HG02763 (cell line): ENCODE measurements around the gene LHFPL6.

Experiments
- ATAC-seq: cut with Tn5 transposase; IDR thresholded peaks from one replicate; pipeline ENCODE4 v1.9.1; 2021; ENCODE audit warnings: mild to moderate bottlenecking, moderate library complexity; ENCODE audit not compliant: unreplicated experiment

The LHFPL6 gene

GRCh38 chr13:39321574-39321973 is 281.4 kb downstream of the LHFPL6 start:
- ATAC-seq: no peak

- no peak for ATAC-seq
Observed at GRCh38 chr13:39318161-39318560, 284.8 kb downstream of the LHFPL6 start.

- ATAC-seq: no peak
Observed at GRCh38 chr13:39317291-39317690, 285.7 kb downstream of the LHFPL6 start.

GRCh38 chr13:39315796-39316195 is 287.2 kb downstream of the LHFPL6 start:
- ATAC-seq: no peak

GRCh38 chr13:39313721-39314120 is 289.3 kb downstream of the LHFPL6 start:
- ATAC-seq: no peak

GRCh38 chr13:39312596-39312995 is 290.4 kb downstream of the LHFPL6 start:
- no peak for ATAC-seq

GRCh38 chr13:39311619-39312018 is 291.4 kb downstream of the LHFPL6 start:
- no peak for ATAC-seq

- no peak for ATAC-seq
Observed at GRCh38 chr13:39310961-39311360, 292.0 kb downstream of the LHFPL6 start.

- ATAC-seq: peak; percentile 94
Observed at GRCh38 chr13:39306639-39307589, 296.1 kb downstream of the LHFPL6 start.

GRCh38 chr13:39302820-39303219 is 300.2 kb downstream of the LHFPL6 start:
- no peak for ATAC-seq

GRCh38 chr13:39298951-39299350 is 304.0 kb downstream of the LHFPL6 start:
- ATAC-seq: no peak

GRCh38 chr13:39297664-39298171 is 305.3 kb downstream of the LHFPL6 start:
- ATAC-seq: no peak

GRCh38 chr13:39297023-39297422 is 306.0 kb downstream of the LHFPL6 start:
- no peak for ATAC-seq

- ATAC-seq: no peak
Observed at GRCh38 chr13:39296193-39296592, 306.8 kb downstream of the LHFPL6 start.
